Kidney epithelial cell (primary cell): ENCODE data around the gene MAP3K19. TPM values are rescaled to one million over a fixed set of nuclear protein-coding genes. Genes with fewer than 3 reads are reported as not detected.

Experiments used
- DNase-seq: peaks from one replicate; pipeline ENCODE4 v3.0.0-alpha.2; 2010; ENCODE audit warnings: low read depth
- H3K27me3 ChIP-seq: 2 replicates; pipeline ENCODE4 v1.6.0; 2011; ENCODE audit warnings: low read length; ENCODE audit not compliant: control insufficient read depth, insufficient read depth
- H3K36me3 ChIP-seq: 2 replicates; pipeline ENCODE4 v1.5.1; 2011; ENCODE audit warnings: low read length; ENCODE audit not compliant: control insufficient read depth, insufficient read depth
- H3K4me3 ChIP-seq: 2 replicates; pipeline ENCODE4 v1.5.1; 2011; ENCODE audit warnings: low read depth, mild to moderate bottlenecking, control low read depth, low read length
- total RNA-seq: library from RNA; depleted of rRNA; stranded (reverse); fragments of >200 nt; gene quantifications from 2 replicates; pipeline ENCODE4 v1.2.3, GENCODE V29; 2015
- TF ChIP-seq, protein P1 (sequence below): IDR thresholded peaks from 2 replicates; pipeline ENCODE4 v1.5.1; 2011; ENCODE audit warnings: mild to moderate bottlenecking, moderate library complexity, low read length, control low read depth, inconsistent platforms; ENCODE audit not compliant: insufficient read depth, poor library complexity, severe bottlenecking

MAP3K19 gene
- total RNA-seq, 1 donor from 2014 or later = not detected

GRCh38 chr2:134954065-134954464, 93.2 kb downstream of the MAP3K19 start:
- no peak overlapping the region for H3K4me3 ChIP-seq
- TF ChIP-seq, protein P1, sequence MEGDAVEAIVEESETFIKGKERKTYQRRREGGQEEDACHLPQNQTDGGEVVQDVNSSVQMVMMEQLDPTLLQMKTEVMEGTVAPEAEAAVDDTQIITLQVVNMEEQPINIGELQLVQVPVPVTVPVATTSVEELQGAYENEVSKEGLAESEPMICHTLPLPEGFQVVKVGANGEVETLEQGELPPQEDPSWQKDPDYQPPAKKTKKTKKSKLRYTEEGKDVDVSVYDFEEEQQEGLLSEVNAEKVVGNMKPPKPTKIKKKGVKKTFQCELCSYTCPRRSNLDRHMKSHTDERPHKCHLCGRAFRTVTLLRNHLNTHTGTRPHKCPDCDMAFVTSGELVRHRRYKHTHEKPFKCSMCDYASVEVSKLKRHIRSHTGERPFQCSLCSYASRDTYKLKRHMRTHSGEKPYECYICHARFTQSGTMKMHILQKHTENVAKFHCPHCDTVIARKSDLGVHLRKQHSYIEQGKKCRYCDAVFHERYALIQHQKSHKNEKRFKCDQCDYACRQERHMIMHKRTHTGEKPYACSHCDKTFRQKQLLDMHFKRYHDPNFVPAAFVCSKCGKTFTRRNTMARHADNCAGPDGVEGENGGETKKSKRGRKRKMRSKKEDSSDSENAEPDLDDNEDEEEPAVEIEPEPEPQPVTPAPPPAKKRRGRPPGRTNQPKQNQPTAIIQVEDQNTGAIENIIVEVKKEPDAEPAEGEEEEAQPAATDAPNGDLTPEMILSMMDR = no peak
- H3K27me3 ChIP-seq = no peaks in the 10 kb centered on the region
- DNase-seq = no peak
- H3K36me3 ChIP-seq = peaks cover 1% of the 10 kb centered on the region

GRCh38 chr2:134952608-134953007, 94.6 kb downstream of the MAP3K19 start:
- no peak for DNase-seq
- Histone ChIP-seq H3K27me3 (no peaks in the 10 kb centered on the region), H3K4me3 (no peak overlapping the region), H3K36me3 (peaks cover 1% of the 10 kb centered on the region)
- TF ChIP-seq, protein P1 = no peak

- peaks cover 3% of the 10 kb centered on the region for H3K36me3 ChIP-seq
- TF ChIP-seq, protein P1 = no peak
- H3K4me3 ChIP-seq = no peak overlapping the region
- H3K27me3 ChIP-seq = no peaks in the 10 kb centered on the region
- no peak for DNase-seq
Measured at GRCh38 chr2:134950886-134951285, 96.4 kb downstream of the MAP3K19 start.

- Histone ChIP-seq H3K27me3 (no peaks in the 10 kb centered on the region), H3K4me3 (no peak overlapping the region), H3K36me3 (peaks cover 3% of the 10 kb centered on the region)
- DNase-seq = no peak
- TF ChIP-seq, protein P1 = no peak
Measured at GRCh38 chr2:134949981-134950708, 97.1 kb downstream of the MAP3K19 start.

DNA sequence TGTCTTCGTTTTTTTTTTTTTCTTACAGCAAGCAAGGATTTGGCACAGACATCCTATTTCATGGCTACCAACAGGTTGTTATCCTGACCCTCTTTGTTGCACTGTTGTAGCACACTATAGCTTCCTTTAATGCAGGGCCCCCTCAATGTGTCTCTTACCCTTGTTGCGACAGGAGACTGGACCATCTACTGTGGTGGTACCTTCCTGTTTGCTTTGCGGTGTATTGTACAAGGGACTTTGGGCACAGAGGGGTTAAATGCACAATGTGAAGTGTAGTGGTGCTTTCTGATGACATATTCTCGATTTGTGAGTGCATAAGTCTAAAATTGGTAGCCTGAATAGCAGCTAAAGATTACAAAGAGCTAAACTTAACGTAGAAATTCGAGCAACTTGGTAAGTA, 101.2 kb downstream of the MAP3K19 start:
- peaks cover 2% of the 10 kb centered on the region for H3K36me3 ChIP-seq
- TF ChIP-seq, protein P1 = no peak
- H3K27me3 ChIP-seq = no peaks in the 10 kb centered on the region
- H3K4me3 ChIP-seq = no peak overlapping the region
- DNase-seq = no peak

DNA sequence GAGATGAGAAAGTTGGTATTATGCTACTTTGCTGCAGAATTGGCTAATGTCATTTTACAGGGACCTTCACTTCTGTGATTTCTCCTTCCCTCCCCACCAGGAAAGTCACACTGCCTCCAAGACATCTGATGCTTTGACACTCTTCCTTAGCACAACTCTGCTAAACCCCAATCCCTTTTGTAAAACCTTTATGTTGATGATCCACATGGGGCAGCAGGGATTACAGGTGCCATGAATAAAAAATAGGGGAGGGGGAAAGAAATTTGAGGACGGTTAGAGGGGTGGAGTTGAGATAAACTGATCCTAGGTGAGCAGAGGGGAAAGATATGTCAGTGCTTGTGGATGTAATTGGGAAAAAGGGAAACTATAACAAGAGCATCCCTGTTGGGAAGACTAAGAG, 102.3 kb downstream of the MAP3K19 start:
- no peak for DNase-seq
- no peaks in the 10 kb centered on the region for H3K27me3 ChIP-seq
- TF ChIP-seq, protein P1 = no peak
- no peak overlapping the region for H3K4me3 ChIP-seq
- peaks cover 2% of the 10 kb centered on the region for H3K36me3 ChIP-seq
